SK-N-SH treated with all-trans-retinoic acid at 6 μM for 48 hours (cell line): Measurements from ENCODE around the gene GPR31.
"Not testable (repeated sequence)": the region's sequence is repeated elsewhere in the genome, so short reads cannot be mapped to it uniquely, and the experiment has no call there.

Experiments
- ARNTL ChIP-seq: fragments of 450-650 bp; formaldehyde crosslinking; IDR thresholded peaks from 2 replicates; pipeline ENCODE4 v1.5.0; 2020; ENCODE audit warnings: low read depth, mild to moderate bottlenecking, moderate library complexity, borderline replicate concordance
- CSDC2 ChIP-seq: fragments of 250-450 bp; sonication (Bioruptor Pico); IDR thresholded peaks from 2 replicates; pipeline ENCODE4 v1.5.0; 2020; ENCODE audit warnings: mild to moderate bottlenecking, moderate library complexity
- ESRRG ChIP-seq: fragments of 250-450 bp; sonication (Bioruptor Pico); IDR thresholded peaks from 2 replicates; pipeline ENCODE4 v1.6.1; 2021; ENCODE audit warnings: mild to moderate bottlenecking
- ISL1 ChIP-seq: fragments of 250-450 bp; sonication (Bioruptor Pico); IDR thresholded peaks from 2 replicates; pipeline ENCODE4 v2.1.2; 2022; ENCODE audit warnings: mild to moderate bottlenecking, moderate library complexity
- OSR1 ChIP-seq: fragments of 250-450 bp; sonication (Bioruptor Pico); IDR thresholded peaks from 2 replicates; pipeline ENCODE4 v1.8.0; 2022; ENCODE audit warnings: moderate library complexity, mild to moderate bottlenecking, inconsistent platforms
- PPARA ChIP-seq: fragments of 250-450 bp; sonication (Bioruptor Pico); IDR thresholded peaks from 2 replicates; pipeline ENCODE4 v1.5.0; 2020; ENCODE audit warnings: mild to moderate bottlenecking, borderline replicate concordance
- RARB ChIP-seq: fragments of 250-450 bp; sonication (Bioruptor Pico); IDR thresholded peaks from 2 replicates; pipeline ENCODE4 v1.8.0; 2021; ENCODE audit warnings: mild to moderate bottlenecking, moderate library complexity
- TOX ChIP-seq: fragments of 250-450 bp; sonication (Bioruptor Pico); IDR thresholded peaks from 2 replicates; pipeline ENCODE4 v1.8.0; 2021; ENCODE audit warnings: mild to moderate bottlenecking, moderate library complexity, borderline replicate concordance
- TSHZ2 ChIP-seq: fragments of 250-450 bp; sonication (Bioruptor Pico); IDR thresholded peaks from 2 replicates; pipeline ENCODE4 v1.5.0; 2020; ENCODE audit warnings: mild to moderate bottlenecking, moderate library complexity
- ZFP3 ChIP-seq: fragments of 250-450 bp; sonication (Bioruptor Pico); IDR thresholded peaks from 2 replicates; pipeline ENCODE4 v1.5.0; 2020; ENCODE audit warnings: mild to moderate bottlenecking, moderate library complexity
- TF ChIP-seq, protein P1 (sequence below): fragments of 250-450 bp; sonication (Bioruptor Pico); IDR thresholded peaks from 2 replicates; pipeline ENCODE4 v1.5.1; 2020; ENCODE audit warnings: low read depth, mild to moderate bottlenecking, moderate library complexity
- TF ChIP-seq, protein P2 (sequence below): fragments of 250-450 bp; sonication (Bioruptor Pico); IDR thresholded peaks from 2 replicates; pipeline ENCODE4 v1.8.0; 2020; ENCODE audit warnings: mild to moderate bottlenecking, moderate library complexity, borderline replicate concordance
- TF ChIP-seq, protein P3 (sequence below): fragments of 250-450 bp; sonication (Bioruptor Pico); IDR thresholded peaks from 2 replicates; pipeline ENCODE4 v1.8.0; 2021; ENCODE audit warnings: low read depth, mild to moderate bottlenecking, moderate library complexity, borderline replicate concordance

GRCh38 chr6:167187275-167187674, 29.5 kb upstream of the GPR31 start:
- TF ChIP-seq, protein P1, sequence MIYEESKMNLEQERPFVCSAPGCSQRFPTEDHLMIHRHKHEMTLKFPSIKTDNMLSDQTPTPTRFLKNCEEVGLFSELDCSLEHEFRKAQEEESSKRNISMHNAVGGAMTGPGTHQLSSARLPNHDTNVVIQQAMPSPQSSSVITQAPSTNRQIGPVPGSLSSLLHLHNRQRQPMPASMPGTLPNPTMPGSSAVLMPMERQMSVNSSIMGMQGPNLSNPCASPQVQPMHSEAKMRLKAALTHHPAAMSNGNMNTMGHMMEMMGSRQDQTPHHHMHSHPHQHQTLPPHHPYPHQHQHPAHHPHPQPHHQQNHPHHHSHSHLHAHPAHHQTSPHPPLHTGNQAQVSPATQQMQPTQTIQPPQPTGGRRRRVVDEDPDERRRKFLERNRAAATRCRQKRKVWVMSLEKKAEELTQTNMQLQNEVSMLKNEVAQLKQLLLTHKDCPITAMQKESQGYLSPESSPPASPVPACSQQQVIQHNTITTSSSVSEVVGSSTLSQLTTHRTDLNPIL (CRISPR knock-in tag), result not testable (repeated sequence)
- TF ChIP-seq, protein P2, sequence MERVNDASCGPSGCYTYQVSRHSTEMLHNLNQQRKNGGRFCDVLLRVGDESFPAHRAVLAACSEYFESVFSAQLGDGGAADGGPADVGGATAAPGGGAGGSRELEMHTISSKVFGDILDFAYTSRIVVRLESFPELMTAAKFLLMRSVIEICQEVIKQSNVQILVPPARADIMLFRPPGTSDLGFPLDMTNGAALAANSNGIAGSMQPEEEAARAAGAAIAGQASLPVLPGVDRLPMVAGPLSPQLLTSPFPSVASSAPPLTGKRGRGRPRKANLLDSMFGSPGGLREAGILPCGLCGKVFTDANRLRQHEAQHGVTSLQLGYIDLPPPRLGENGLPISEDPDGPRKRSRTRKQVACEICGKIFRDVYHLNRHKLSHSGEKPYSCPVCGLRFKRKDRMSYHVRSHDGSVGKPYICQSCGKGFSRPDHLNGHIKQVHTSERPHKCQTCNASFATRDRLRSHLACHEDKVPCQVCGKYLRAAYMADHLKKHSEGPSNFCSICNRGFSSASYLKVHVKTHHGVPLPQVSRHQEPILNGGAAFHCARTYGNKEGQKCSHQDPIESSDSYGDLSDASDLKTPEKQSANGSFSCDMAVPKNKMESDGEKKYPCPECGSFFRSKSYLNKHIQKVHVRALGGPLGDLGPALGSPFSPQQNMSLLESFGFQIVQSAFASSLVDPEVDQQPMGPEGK, result not testable (repeated sequence)
- not testable (repeated sequence) for TF ChIP-seq PPARA (CRISPR knock-in tag); OSR1; ISL1 (CRISPR knock-in tag); RARB (CRISPR knock-in tag); ARNTL (CRISPR knock-in tag); TOX; CSDC2 (CRISPR knock-in tag); ESRRG (CRISPR knock-in tag); ZFP3 (CRISPR knock-in tag); TSHZ2 (CRISPR knock-in tag)
- TF ChIP-seq, protein P3, sequence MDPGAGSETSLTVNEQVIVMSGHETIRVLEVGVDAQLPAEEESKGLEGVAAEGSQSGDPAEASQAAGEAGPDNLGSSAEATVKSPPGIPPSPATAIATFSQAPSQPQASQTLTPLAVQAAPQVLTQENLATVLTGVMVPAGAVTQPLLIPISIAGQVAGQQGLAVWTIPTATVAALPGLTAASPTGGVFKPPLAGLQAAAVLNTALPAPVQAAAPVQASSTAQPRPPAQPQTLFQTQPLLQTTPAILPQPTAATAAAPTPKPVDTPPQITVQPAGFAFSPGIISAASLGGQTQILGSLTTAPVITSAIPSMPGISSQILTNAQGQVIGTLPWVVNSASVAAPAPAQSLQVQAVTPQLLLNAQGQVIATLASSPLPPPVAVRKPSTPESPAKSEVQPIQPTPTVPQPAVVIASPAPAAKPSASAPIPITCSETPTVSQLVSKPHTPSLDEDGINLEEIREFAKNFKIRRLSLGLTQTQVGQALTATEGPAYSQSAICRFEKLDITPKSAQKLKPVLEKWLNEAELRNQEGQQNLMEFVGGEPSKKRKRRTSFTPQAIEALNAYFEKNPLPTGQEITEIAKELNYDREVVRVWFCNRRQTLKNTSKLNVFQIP (CRISPR knock-in tag), result not testable (repeated sequence)
